Stimulated activated CD4-positive, alpha-beta T cell treated with anti-CD3 and anti-CD28 coated beads, Interleukin-4, amount 100 ng/mL, for 4 hours (primary cell): ENCODE results near the gene COL11A1.
"Not testable (repeated sequence)": the region's sequence is repeated elsewhere in the genome, so short reads cannot be mapped to it uniquely, and the experiment has no call there.

Experiments used
- DNase-seq, 2 experiments: peaks; one replicate each; pipeline ENCODE4 v3.0.0-alpha.2; 2020

Gene COL11A1

GRCh38 chr1:103075316-103076000, 32.9 kb downstream of the COL11A1 start:
- no peak for DNase-seq

- no peak for DNase-seq
These were observed 34.1 kb downstream of the COL11A1 start for GRCh38 chr1:103074224-103074623.

- DNase-seq: no peak
These were observed 39.1 kb downstream of the COL11A1 start for GRCh38 chr1:103069201-103069600.

- no peak for DNase-seq
These were observed 44.4 kb downstream of the COL11A1 start for GRCh38 chr1:103063921-103064320.

GRCh38 chr1:103058391-103058790, 49.9 kb downstream of the COL11A1 start:
- DNase-seq: no peak

- no peak for DNase-seq
These were observed 51.9 kb downstream of the COL11A1 start for GRCh38 chr1:103056423-103056822.

- not testable (repeated sequence) for DNase-seq
These were observed 80.2 kb downstream of the COL11A1 start for GRCh38 chr1:103028110-103028509.

GRCh38 chr1:103025858-103026409, 82.4 kb downstream of the COL11A1 start:
- DNase-seq: no peak

- no peak for DNase-seq
These were observed 84.3 kb downstream of the COL11A1 start for GRCh38 chr1:103024051-103024450.

- no peak for DNase-seq
These were observed 106.3 kb downstream of the COL11A1 start for GRCh38 chr1:103002005-103002404.

- no peak for DNase-seq
These were observed 129.4 kb downstream of the COL11A1 start for GRCh38 chr1:102978874-102979273.

GRCh38 chr1:102977292-102977691, 131.0 kb downstream of the COL11A1 start:
- DNase-seq: no peak

GRCh38 chr1:102970496-102971078, 137.7 kb downstream of the COL11A1 start:
- no peak for DNase-seq

GRCh38 chr1:102967786-102968185, 140.5 kb downstream of the COL11A1 start:
- DNase-seq: no peak

- no peak for DNase-seq
These were observed 146.8 kb downstream of the COL11A1 start for GRCh38 chr1:102961549-102961948.

- DNase-seq: no peak
These were observed 153.7 kb downstream of the COL11A1 start for GRCh38 chr1:102954576-102954975.

GRCh38 chr1:102952400-102952799, 155.9 kb downstream of the COL11A1 start:
- no peak for DNase-seq

GRCh38 chr1:102942324-102942723, 166.0 kb downstream of the COL11A1 start:
- no peak for DNase-seq

- DNase-seq: no peak
These were observed 166.9 kb downstream of the COL11A1 start for GRCh38 chr1:102941366-102941947.

- DNase-seq: no peak
These were observed 170.9 kb downstream of the COL11A1 start for GRCh38 chr1:102937401-102937800.

GRCh38 chr1:102933362-102933761, 175.0 kb downstream of the COL11A1 start:
- not testable (repeated sequence) for DNase-seq

GRCh38 chr1:102919659-102920058, 188.7 kb downstream of the COL11A1 start:
- no peak for DNase-seq

GRCh38 chr1:102901996-102902395, 206.3 kb downstream of the COL11A1 start:
- no peak for DNase-seq

- no peak for DNase-seq
These were observed 208.4 kb downstream of the COL11A1 start for GRCh38 chr1:102899935-102900334.
